Ramos (cell line): ENCODE measurements around the gene PIEZO1.

Source experiments
- in situ Hi-C: fragments of 300-500 bp; cut with MboI; formaldehyde crosslinking; loops from one replicate; pipeline ENCODE4 v1.14.3; 2022; ENCODE audit warnings: low sequenced_read_pairs; ENCODE audit not compliant: unreplicated experiment

The PIEZO1 gene

GRCh38 chr16:88787579-88788314 lies 2.7 kb upstream of the PIEZO1 start:
- in situ Hi-C loops = no loop called here

GRCh38 chr16:88784856-88785105 lies 239 bp downstream of the PIEZO1 start:
- in situ Hi-C loops = no loop called here

- in situ Hi-C loops = no loop called here
Observed at GRCh38 chr16:88784074-88784855, 755 bp downstream of the PIEZO1 start.

GRCh38 chr16:88783391-88784073 lies 1.5 kb downstream of the PIEZO1 start:
- in situ Hi-C loops = no loop called here

GRCh38 chr16:88782454-88783390 lies 2.3 kb downstream of the PIEZO1 start:
- in situ Hi-C loops = no loop called here

GRCh38 chr16:88781140-88782077 lies 3.6 kb downstream of the PIEZO1 start:
- in situ Hi-C loops = no loop called here

GRCh38 chr16:88780142-88781062 lies 4.6 kb downstream of the PIEZO1 start:
- in situ Hi-C loops = no loop called here

GRCh38 chr16:88779406-88780141 lies 5.4 kb downstream of the PIEZO1 start:
- in situ Hi-C loops = no loop called here

- in situ Hi-C loops = no loop called here
Observed at GRCh38 chr16:88778541-88779065, 6.4 kb downstream of the PIEZO1 start.

- in situ Hi-C loops = no loop called here
Observed at GRCh38 chr16:88778271-88778525, 6.8 kb downstream of the PIEZO1 start.

- in situ Hi-C loops = no loop called here
Observed at GRCh38 chr16:88777471-88778270, 7.3 kb downstream of the PIEZO1 start.

GRCh38 chr16:88775825-88776224 lies 9.2 kb downstream of the PIEZO1 start:
- in situ Hi-C loops = no loop called here

GRCh38 chr16:88774544-88775393 lies 10.3 kb downstream of the PIEZO1 start:
- in situ Hi-C loops = no loop called here

- in situ Hi-C loops = no loop called here
Observed at GRCh38 chr16:88773812-88774291, 11.2 kb downstream of the PIEZO1 start.

GRCh38 chr16:88772871-88773811 lies 11.9 kb downstream of the PIEZO1 start:
- in situ Hi-C loops = no loop called here
